Lung (tissue), 12 donors: ENCODE data around the gene NKIRAS1. TPM values are rescaled to one million over a fixed set of nuclear protein-coding genes. Genes with fewer than 3 reads are reported as not detected.
"Not testable (repeated sequence)": the region's sequence is repeated elsewhere in the genome, so short reads cannot be mapped to it uniquely, and the experiment has no call there.

Experiments used
- ATAC-seq: fragments of 200-7000 bp; cut with Tn5 transposase; one replicate; pipeline ENCODE4 v1.9.1; 2020; ENCODE audit warnings: moderate number of reproducible peaks; ENCODE audit not compliant: insufficient read depth, low FRiP score
- DNase-seq, 3 donors: peaks; one replicate each; pipeline ENCODE4 v3.0.0-alpha.2; 2013 to 2017
- H3K27ac ChIP-seq, 2 donors: one replicate each; pipeline ENCODE4 v1.5.1; 2013; ENCODE audit warnings: mild to moderate bottlenecking in 2 of 2, moderate library complexity in 2 of 2, control low read depth in 1 of 2, inconsistent platforms in 1 of 2, low read depth in 1 of 2, low read length in 1 of 2
- H3K27me3 ChIP-seq, 3 donors: one replicate each; pipeline ENCODE4 v1.5.1; 2013; ENCODE audit warnings: low read length in 2 of 3; ENCODE audit not compliant: control insufficient read depth in 3 of 3, insufficient read depth in 3 of 3
- H3K36me3 ChIP-seq, 4 donors: one replicate each; pipeline ENCODE4 v1.5.1; 2013; ENCODE audit warnings: low read length in 4 of 4, mild to moderate bottlenecking in 1 of 4, moderate library complexity in 1 of 4; ENCODE audit not compliant: control insufficient read depth in 4 of 4, insufficient read depth in 4 of 4
- H3K4me1 ChIP-seq, 5 donors: one replicate each; pipeline ENCODE4 v1.5.1; 2013; ENCODE audit warnings: low read length in 5 of 5, mild to moderate bottlenecking in 2 of 5, moderate library complexity in 1 of 5; ENCODE audit not compliant: control insufficient read depth in 5 of 5, insufficient read depth in 5 of 5
- H3K4me3 ChIP-seq: one replicate; pipeline ENCODE4 v1.5.1; 2013; ENCODE audit warnings: mild to moderate bottlenecking, control low read depth, moderate library complexity
- H3K9ac ChIP-seq, 2 donors: one replicate each; pipeline ENCODE4 v1.5.1; 2013; ENCODE audit warnings: low read length in 2 of 2, control low read depth in 1 of 2; ENCODE audit not compliant: insufficient read depth in 1 of 2
- H3K9me3 ChIP-seq, 4 donors: one replicate each; pipeline ENCODE4 v1.5.1; 2013; ENCODE audit warnings: low read length in 3 of 4, mild to moderate bottlenecking in 1 of 4, moderate library complexity in 1 of 4; ENCODE audit not compliant: control insufficient read depth in 4 of 4, insufficient read depth in 3 of 4
- WGBS, 2 donors: extraction: QIAGEN DNeasy Blood & Tissue Kit; methylation state at CpG; one replicate each; pipeline ENCODE4 v1.1.7; 2013; 5-methylcytosine and 5-hydroxymethylcytosine counted together
- polyA plus RNA-seq, 2 donors: library from polyadenylated mRNA; stranded (reverse); fragments of 200-250 nt; gene quantifications; one replicate each; pipeline ENCODE4 v1.2.1, GENCODE V29; 2013
- total RNA-seq, 2 donors: library from RNA; depleted of rRNA in 1 of 2; stranded (reverse); fragments of >200 nt in 1 of 2; gene quantifications; one replicate each; pipeline ENCODE4 v1.2.1, GENCODE V29; 2014 to 2021
- TF ChIP-seq, protein P1 (sequence below): IDR thresholded peaks from 2 replicates; pipeline ENCODE4 v1.5.1; 2012; ENCODE audit warnings: mild to moderate bottlenecking; ENCODE audit errors: control extremely low read depth, extremely low read depth
- donor health status: control.
- donor health status: control.
- donor health status: Bipolar disorder and iron deficiency.
- donor health status: healthy.
- donor health status: DM: yes; HTN: yes; CAD: no.

Gene NKIRAS1
- total and polyA plus RNA-seq, 4 donors: 6.7 to 17.1 (median 9.1) TPM

DNA sequence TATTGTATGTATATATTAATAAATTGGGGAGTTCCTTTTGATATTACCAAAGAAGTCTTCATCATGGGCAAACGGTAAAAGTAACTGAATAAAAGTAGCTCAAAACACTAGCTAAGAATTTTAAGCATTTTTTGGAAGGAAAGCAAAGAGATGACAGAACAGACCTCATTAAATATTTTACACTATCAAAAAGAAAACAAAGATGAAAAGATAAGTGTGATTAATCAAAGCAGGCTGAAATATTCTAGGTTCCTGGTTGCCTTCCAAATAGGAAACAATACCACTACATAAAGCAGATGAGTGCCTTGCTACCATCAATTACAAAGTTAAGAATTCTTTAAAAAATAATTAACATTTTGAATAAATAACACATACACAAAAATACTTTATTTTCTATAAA lies 3.6 kb downstream of the NKIRAS1 start:
- no peak overlapping the region for H3K4me3 ChIP-seq
- H3K9me3 ChIP-seq: no peaks in the 10 kb centered on the region
- DNase-seq (no peak), ATAC-seq (no peak)
- H3K4me1 ChIP-seq: peaks cover under 1 to 21% (median 10%) of the 10 kb centered on the region in 5 donors
- H3K27ac ChIP-seq: no peak overlapping the region
- H3K9ac ChIP-seq: no peak overlapping the region
- TF ChIP-seq, protein P1, sequence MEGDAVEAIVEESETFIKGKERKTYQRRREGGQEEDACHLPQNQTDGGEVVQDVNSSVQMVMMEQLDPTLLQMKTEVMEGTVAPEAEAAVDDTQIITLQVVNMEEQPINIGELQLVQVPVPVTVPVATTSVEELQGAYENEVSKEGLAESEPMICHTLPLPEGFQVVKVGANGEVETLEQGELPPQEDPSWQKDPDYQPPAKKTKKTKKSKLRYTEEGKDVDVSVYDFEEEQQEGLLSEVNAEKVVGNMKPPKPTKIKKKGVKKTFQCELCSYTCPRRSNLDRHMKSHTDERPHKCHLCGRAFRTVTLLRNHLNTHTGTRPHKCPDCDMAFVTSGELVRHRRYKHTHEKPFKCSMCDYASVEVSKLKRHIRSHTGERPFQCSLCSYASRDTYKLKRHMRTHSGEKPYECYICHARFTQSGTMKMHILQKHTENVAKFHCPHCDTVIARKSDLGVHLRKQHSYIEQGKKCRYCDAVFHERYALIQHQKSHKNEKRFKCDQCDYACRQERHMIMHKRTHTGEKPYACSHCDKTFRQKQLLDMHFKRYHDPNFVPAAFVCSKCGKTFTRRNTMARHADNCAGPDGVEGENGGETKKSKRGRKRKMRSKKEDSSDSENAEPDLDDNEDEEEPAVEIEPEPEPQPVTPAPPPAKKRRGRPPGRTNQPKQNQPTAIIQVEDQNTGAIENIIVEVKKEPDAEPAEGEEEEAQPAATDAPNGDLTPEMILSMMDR: no peak
- WGBS, 2 donors: 75 to 88% methylated on average over 1 of the region's 1 CpG
- H3K36me3 ChIP-seq: peaks cover 1 to 17% (median 7%) of the 10 kb centered on the region in 4 donors
- H3K27me3 ChIP-seq: no peaks in the 10 kb centered on the region

DNA sequence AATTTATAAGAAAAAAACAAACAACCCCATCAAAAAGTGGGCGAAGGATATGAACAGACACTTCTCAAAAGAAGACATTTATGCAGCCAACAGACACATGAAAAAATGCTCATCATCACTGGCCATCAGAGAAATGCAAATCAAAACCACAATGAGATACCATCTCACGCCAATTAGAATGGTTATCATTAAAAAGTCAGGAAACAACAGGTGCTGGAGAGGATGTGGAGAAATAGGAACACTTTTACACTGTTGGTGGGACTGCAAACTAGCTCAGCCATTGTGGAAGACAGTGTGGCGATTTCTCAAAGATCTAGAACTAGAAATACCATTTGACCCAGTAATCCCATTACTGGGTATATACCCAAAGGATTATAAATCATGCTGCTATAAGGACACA lies 4.5 kb downstream of the NKIRAS1 start:
- H3K36me3 ChIP-seq, H3K9ac ChIP-seq, H3K27ac ChIP-seq, DNase-seq, H3K9me3 ChIP-seq, ATAC-seq, H3K27me3 ChIP-seq, H3K4me3 ChIP-seq: not testable (repeated sequence)
- WGBS, 2 donors: 88 to 93% methylated on average over 3 of the region's 3 CpGs
- peaks cover 0 to 18% (median 9%) of the 10 kb centered on the region in 5 donors for H3K4me1 ChIP-seq

DNA sequence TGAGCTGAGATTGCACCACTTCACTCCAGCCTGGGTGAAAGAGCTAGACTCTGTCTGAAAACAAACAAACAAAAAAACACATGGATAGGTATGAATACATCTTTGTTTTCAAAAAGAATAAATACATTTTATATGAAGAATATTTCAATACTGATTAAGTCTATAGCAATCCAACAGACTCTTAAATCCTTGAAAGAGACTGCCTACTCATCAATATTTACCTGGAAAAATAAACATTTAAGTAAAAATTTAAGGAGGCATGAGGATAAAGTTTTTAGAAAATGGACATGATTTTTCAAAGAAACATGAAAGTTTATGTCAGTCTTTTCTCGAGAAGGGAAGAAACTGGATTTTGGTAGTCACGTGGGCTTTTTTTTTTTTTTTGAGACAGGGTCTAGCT lies 5.4 kb downstream of the NKIRAS1 start:
- peaks cover 0 to 18% (median 9%) of the 10 kb centered on the region in 5 donors for H3K4me1 ChIP-seq
- H3K4me3 ChIP-seq: no peak overlapping the region
- no peak overlapping the region for H3K9ac ChIP-seq
- WGBS, 2 donors: 98 to 100% methylated on average over 2 of the region's 2 CpGs
- H3K27ac ChIP-seq: no peak overlapping the region
- H3K9me3 ChIP-seq: no peaks in the 10 kb centered on the region
- TF ChIP-seq, protein P1: no peak
- no peaks in the 10 kb centered on the region for H3K27me3 ChIP-seq
- peaks cover 1 to 9% (median 6%) of the 10 kb centered on the region in 4 donors for H3K36me3 ChIP-seq
- ATAC-seq (no peak), DNase-seq (no peak)

DNA sequence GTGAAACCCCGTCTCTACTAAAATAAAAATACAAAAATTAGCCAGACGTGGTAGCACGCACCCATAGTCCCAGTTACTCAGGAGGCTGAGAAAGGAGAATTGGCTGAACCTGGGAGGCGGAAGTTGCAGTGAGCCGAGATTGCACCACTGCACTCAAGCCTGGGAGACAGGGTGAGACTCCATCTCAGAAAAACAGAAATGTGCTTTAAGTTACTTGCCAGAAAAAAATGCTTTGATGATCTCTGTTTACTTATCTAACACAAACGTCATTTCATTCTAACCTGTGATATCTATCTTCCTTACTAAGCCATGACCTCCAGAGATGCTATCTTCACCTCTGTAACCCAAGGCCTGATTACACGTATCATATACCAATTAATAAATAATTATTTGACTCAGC lies 7.4 kb downstream of the NKIRAS1 start:
- Histone ChIP-seq H3K4me1 (no peaks in the 10 kb centered on the region), H3K36me3 (peaks cover 1 to 11% (median 7%) of the 10 kb centered on the region in 4 donors), H3K9ac (no peak overlapping the region), H3K4me3 (no peak overlapping the region), H3K27me3 (no peaks in the 10 kb centered on the region), H3K27ac (no peak overlapping the region), H3K9me3 (no peaks in the 10 kb centered on the region)
- no peak for ATAC-seq
- TF ChIP-seq, protein P1: no peak
- no peak for DNase-seq
- WGBS, 2 donors: 85 to 91% methylated on average over 7 of the region's 7 CpGs
